GM19239 (cell line): ENCODE results near the gene HLA-E.
"Not testable (repeated sequence)": the region's sequence is repeated elsewhere in the genome, so short reads cannot be mapped to it uniquely, and the experiment has no call there.

Source experiments
- DNase-seq: peaks from one replicate; pipeline ENCODE4 v3.0.0; 2011; ENCODE audit warnings: low spot score; ENCODE audit not compliant: insufficient read length
- FAIRE-seq: peaks from 2 replicates; lab custom pipeline; 2011; peaks lifted over from hg19 to GRCh38; lab: Jason Lieb, UNC

The HLA-E gene

GRCh38 chr6:30500421-30501355, 11.4 kb downstream of the HLA-E start:
- DNase-seq (no peak), FAIRE-seq (peak; percentile 86)

- FAIRE-seq (peak; percentile 95), DNase-seq (no peak)
Observed at GRCh38 chr6:30507849-30508827, 18.8 kb downstream of the HLA-E start.

GRCh38 chr6:30508890-30509736, 19.8 kb downstream of the HLA-E start:
- DNase-seq (no peak), FAIRE-seq (peak; percentile 90)

GRCh38 chr6:30510419-30511168, 21.3 kb downstream of the HLA-E start:
- FAIRE-seq (peak; percentile 81), DNase-seq (no peak)

- FAIRE-seq (no peak), DNase-seq (no peak)
Observed at GRCh38 chr6:30511169-30511546, 21.8 kb downstream of the HLA-E start.

GRCh38 chr6:30513451-30513850, 24.1 kb downstream of the HLA-E start:
- DNase-seq, result no peak
- no peak for FAIRE-seq

GRCh38 chr6:30515106-30515505, 25.8 kb downstream of the HLA-E start:
- FAIRE-seq (no peak), DNase-seq (no peak)

GRCh38 chr6:30515944-30516753, 26.8 kb downstream of the HLA-E start:
- peak; percentile 93 for FAIRE-seq
- DNase-seq, result peak; percentile 54

- FAIRE-seq, DNase-seq: not testable (repeated sequence)
Observed at GRCh38 chr6:30516754-30517076, 27.4 kb downstream of the HLA-E start.

GRCh38 chr6:30517767-30518504, 28.6 kb downstream of the HLA-E start:
- DNase-seq, FAIRE-seq: not testable (repeated sequence)

GRCh38 chr6:30518505-30519145, 29.3 kb downstream of the HLA-E start:
- not testable (repeated sequence) for FAIRE-seq, DNase-seq

- no peak for DNase-seq
- FAIRE-seq, result no peak
Observed at GRCh38 chr6:30520522-30520921, 31.2 kb downstream of the HLA-E start.

GRCh38 chr6:30521082-30521481, 31.8 kb downstream of the HLA-E start:
- not testable (repeated sequence) for FAIRE-seq, DNase-seq

- not testable (repeated sequence) for FAIRE-seq
Observed at GRCh38 chr6:30521952-30522351, 32.6 kb downstream of the HLA-E start.

GRCh38 chr6:30526444-30526843, 37.1 kb downstream of the HLA-E start:
- FAIRE-seq, DNase-seq: not testable (repeated sequence)

More at GRCh38 chr6:30521952-30522351, 32.6 kb downstream of the HLA-E start:
- DNase-seq, result not testable (repeated sequence)

GRCh38 chr6:30529349-30529875, 40.1 kb downstream of the HLA-E start:
- not testable (repeated sequence) for DNase-seq
- peak; percentile 8 for FAIRE-seq

- peak; percentile 37 for FAIRE-seq
- no peak for DNase-seq
Observed at GRCh38 chr6:30530014-30530413, 40.7 kb downstream of the HLA-E start.
